Measurements from ENCODE around the gene TMEM87B.

Gene TMEM87B

GRCh38 chr2:112166806-112167499 is 111.9 kb downstream of the TMEM87B start:
- TF ChIP-seq CTCF (conservative IDR thresholded peaks at IDR 0.05; ENCODE audit: low read depth): no peak

GRCh38 chr2:112168422-112169124 is 113.5 kb downstream of the TMEM87B start:
- H3K27ac ChIP-seq: no peak overlapping the region
- DNase-seq (ENCODE audit: low spot score): no peak
- TF ChIP-seq CTCF (conservative IDR thresholded peaks at IDR 0.05; ENCODE audit: low read depth): no peak
- POLR2A ChIA-PET (ENCODE audit: low non-redundant PET): no interaction called here
- CTCF ChIA-PET: no interaction called here

More at GRCh38 chr2:112166806-112167499, 111.9 kb downstream of the TMEM87B start:
- no peak for DNase-seq (ENCODE audit: low spot score)
- H3K27ac ChIP-seq: no peak overlapping the region
- ChIA-PET POLR2A (ENCODE audit: low non-redundant PET) (no interaction called here), CTCF (no interaction called here)
